Hematopoietic multipotent progenitor cell treated with erythropoietin and hydrocortisone succinate and interleukin-3 and kit ligand, for 8 days (in vitro differentiated cells): ENCODE measurements around the gene ZNF155.
"Not testable (repeated sequence)": the region's sequence is repeated elsewhere in the genome, so short reads cannot be mapped to it uniquely, and the experiment has no call there.

Experiments
- DNase-seq: peaks from one replicate; pipeline ENCODE4 v3.0.0-alpha.2; 2015

Gene ZNF155

GRCh38 chr19:43983912-43984686, at the start of gene ZNF155:
Gene ZNF155 (plus strand): TSS chr19:43984188. CDS start chr19:43988544, 4,356 bp downstream.
- DNase-seq, result peak; percentile 93

GRCh38 chr19:43934985-43935708, 48.8 kb upstream of the ZNF155 start, which contains the start of gene ZNF45:
Gene ZNF45 (minus strand): TSS chr19:43935282. CDS start chr19:43922185, 13,097 bp downstream.
- DNase-seq, result peak; percentile 94

GRCh38 chr19:43936188-43936587, 47.8 kb upstream of the ZNF155 start:
- peak; percentile 35 for DNase-seq

GRCh38 chr19:43939557-43940260, 44.3 kb upstream of the ZNF155 start:
- DNase-seq, result no peak

- no peak for DNase-seq
Measured at GRCh38 chr19:43940719-43941118, 43.3 kb upstream of the ZNF155 start.

GRCh38 chr19:43941209-43941608, 42.8 kb upstream of the ZNF155 start:
- DNase-seq, result no peak

- DNase-seq, result not testable (repeated sequence)
Measured at GRCh38 chr19:43947412-43947811, 36.6 kb upstream of the ZNF155 start.

- DNase-seq, result not testable (repeated sequence)
Measured at GRCh38 chr19:43949803-43950202, 34.2 kb upstream of the ZNF155 start.

- DNase-seq, result peak; percentile 98
Measured at GRCh38 chr19:43950834-43951645, 32.9 kb upstream of the ZNF155 start, which contains the start of gene ZNF221. Gene ZNF221 (plus strand): TSS chr19:43951228. CDS start chr19:43962727, 11,499 bp downstream.

GRCh38 chr19:43956827-43957226, 27.2 kb upstream of the ZNF155 start:
- DNase-seq, result no peak

GRCh38 chr19:43957891-43958290, 26.1 kb upstream of the ZNF155 start:
- no peak for DNase-seq

- DNase-seq, result no peak
Measured at GRCh38 chr19:43960411-43960810, 23.6 kb upstream of the ZNF155 start.

- no peak for DNase-seq
Measured at GRCh38 chr19:43966079-43966694, 17.8 kb upstream of the ZNF155 start.

GRCh38 chr19:43976732-43977131, 7.3 kb upstream of the ZNF155 start:
- no peak for DNase-seq

GRCh38 chr19:43983544-43983911, 460 bp upstream of the ZNF155 start:
- DNase-seq, result no peak

GRCh38 chr19:43984687-43985000, 656 bp downstream of the ZNF155 start:
- DNase-seq, result peak; percentile 8

- no peak for DNase-seq
Measured at GRCh38 chr19:43997631-43998290, 13.8 kb downstream of the ZNF155 start.

GRCh38 chr19:44002212-44002565, 18.2 kb downstream of the ZNF155 start:
- DNase-seq, result no peak

- peak; percentile 98 for DNase-seq
Measured at GRCh38 chr19:44002566-44003460, 18.8 kb downstream of the ZNF155 start, which contains the start of gene ZNF230. Gene ZNF230 (plus strand): TSS chr19:44002957. CDS start chr19:44007079, 4,122 bp downstream.

- DNase-seq, result peak; percentile 51
Measured at GRCh38 chr19:44003461-44004009, 19.5 kb downstream of the ZNF155 start.
